DND-41 (cell line): ENCODE data around the gene ACAD9.

Source experiments
- ATAC-seq: fragments of 200-7000 bp; cut with Tn5 transposase; 3 replicates; pipeline ENCODE4 v1.9.1; 2021; ENCODE audit warnings: low read depth; ENCODE audit not compliant: insufficient read depth
- DNase-seq: peaks from one replicate; pipeline ENCODE4 v3.0.0-alpha.2; 2020
- H2AFZ ChIP-seq: 2 replicates; pipeline ENCODE4 v1.6.0; 2012; ENCODE audit warnings: low read depth, low read length
- H3K27ac ChIP-seq: 2 replicates; pipeline ENCODE4 v1.5.1; 2012; ENCODE audit warnings: low read length, inconsistent platforms
- H3K27me3 ChIP-seq: fragments of 200-600 bp; sonication (generic); 2 replicates; pipeline ENCODE4 v1.6.0; 2012; ENCODE audit warnings: low read length, mild to moderate bottlenecking, inconsistent platforms; ENCODE audit not compliant: insufficient read depth, poor library complexity
- H3K36me3 ChIP-seq: 2 replicates; pipeline ENCODE4 v1.5.1; 2012; ENCODE audit warnings: low read length, inconsistent platforms; ENCODE audit not compliant: insufficient read depth
- H3K4me1 ChIP-seq: 2 replicates; pipeline ENCODE4 v1.5.1; 2012; ENCODE audit warnings: mild to moderate bottlenecking, low read length; ENCODE audit not compliant: insufficient read depth
- H3K4me2 ChIP-seq: 2 replicates; pipeline ENCODE4 v1.6.0; 2012; ENCODE audit warnings: mild to moderate bottlenecking, moderate library complexity, low read length, inconsistent platforms; ENCODE audit not compliant: insufficient read depth
- H3K4me3 ChIP-seq, 2 experiments: fragments of 200-600 bp in 1 of 2; shearing (Covaris generic) in 1 of 2; 2 replicates each; pipeline ENCODE4 v1.5.1; 2012 to 2016; ENCODE audit warnings: inconsistent platforms in 2 of 2, low read length in 2 of 2, mild to moderate bottlenecking in 2 of 2, low read depth in 1 of 2, moderate library complexity in 1 of 2
- H3K79me2 ChIP-seq: 2 replicates; pipeline ENCODE4 v1.6.0; 2012; ENCODE audit warnings: low read length, inconsistent platforms; ENCODE audit not compliant: insufficient read depth
- H3K9ac ChIP-seq: 2 replicates; pipeline ENCODE4 v1.6.0; 2012; ENCODE audit warnings: low read depth, mild to moderate bottlenecking, inconsistent platforms, low read length, moderate library complexity
- H3K9me3 ChIP-seq: 2 replicates; pipeline ENCODE4 v1.5.1; 2012; ENCODE audit warnings: low read length, moderate library complexity, mild to moderate bottlenecking, inconsistent platforms; ENCODE audit not compliant: insufficient read depth, severe bottlenecking
- H4K20me1 ChIP-seq: 2 replicates; pipeline ENCODE4 v1.6.0; 2012; ENCODE audit warnings: low read length; ENCODE audit not compliant: insufficient read depth
- CTCF ChIP-seq: IDR thresholded peaks from 2 replicates; pipeline ENCODE4 v1.5.1; 2012; ENCODE audit warnings: borderline replicate concordance, low read length, moderate library complexity, mild to moderate bottlenecking; ENCODE audit not compliant: poor library complexity, severe bottlenecking; ENCODE audit errors: extremely low read depth
- EZH2 ChIP-seq: IDR thresholded peaks from 3 replicates; pipeline ENCODE4 v1.6.1; 2012; ENCODE audit warnings: borderline replicate concordance, low read depth, mild to moderate bottlenecking, moderate library complexity, low read length, inconsistent platforms; ENCODE audit not compliant: severe bottlenecking

The ACAD9 gene

GRCh38 chr3:128933213-128933921 is 53.9 kb downstream of the ACAD9 start:
- H4K20me1 ChIP-seq = no peaks in the 10 kb centered on the region
- H3K27ac ChIP-seq = no peak overlapping the region
- DNase-seq = no peak
- H2AFZ ChIP-seq = no peak overlapping the region
- H3K9me3 ChIP-seq = no peaks in the 10 kb centered on the region
- H3K79me2 ChIP-seq = no peaks in the 10 kb centered on the region
- H3K4me1 ChIP-seq = no peaks in the 10 kb centered on the region
- H3K36me3 ChIP-seq = no peaks in the 10 kb centered on the region
- TF ChIP-seq EZH2 = no peak
- no peak overlapping the region for H3K9ac ChIP-seq
- H3K4me3 ChIP-seq = no peak overlapping the region
- ATAC-seq = no peak
- peaks cover 9% of the 10 kb centered on the region for H3K27me3 ChIP-seq
- H3K4me2 ChIP-seq = no peak overlapping the region

GRCh38 chr3:128933922-128934253 is 54.5 kb downstream of the ACAD9 start:
- H4K20me1 ChIP-seq = no peaks in the 10 kb centered on the region
- H3K4me3 ChIP-seq = no peak overlapping the region
- no peaks in the 10 kb centered on the region for H3K79me2 ChIP-seq
- H3K27me3 ChIP-seq = peaks cover 9% of the 10 kb centered on the region
- H3K36me3 ChIP-seq = no peaks in the 10 kb centered on the region
- H3K4me2 ChIP-seq = no peak overlapping the region
- no peak overlapping the region for H2AFZ ChIP-seq
- ATAC-seq (no peak), DNase-seq (no peak)
- H3K9ac ChIP-seq = no peak overlapping the region
- TF ChIP-seq CTCF (no peak), EZH2 (no peak)
- H3K27ac ChIP-seq = no peak overlapping the region
- no peaks in the 10 kb centered on the region for H3K9me3 ChIP-seq
- no peaks in the 10 kb centered on the region for H3K4me1 ChIP-seq

GRCh38 chr3:128935922-128936321 is 56.5 kb downstream of the ACAD9 start:
- no peak overlapping the region for H3K9ac ChIP-seq
- H3K27ac ChIP-seq = no peak overlapping the region
- no peaks in the 10 kb centered on the region for H3K4me1 ChIP-seq
- ATAC-seq (no peak), DNase-seq (no peak)
- no peaks in the 10 kb centered on the region for H4K20me1 ChIP-seq
- no peak for TF ChIP-seq EZH2
- no peak overlapping the region for H3K4me2 ChIP-seq
- peaks cover 9% of the 10 kb centered on the region for H3K27me3 ChIP-seq
- no peak overlapping the region for H3K4me3 ChIP-seq
- H3K36me3 ChIP-seq = no peaks in the 10 kb centered on the region
- no peaks in the 10 kb centered on the region for H3K9me3 ChIP-seq
- no peak overlapping the region for H2AFZ ChIP-seq
- H3K79me2 ChIP-seq = no peaks in the 10 kb centered on the region

- Histone ChIP-seq H3K9me3 (no peaks in the 10 kb centered on the region), H3K9ac (no peak overlapping the region), H3K27ac (no peak overlapping the region), H3K36me3 (no peaks in the 10 kb centered on the region), H3K4me2 (no peak overlapping the region), H4K20me1 (no peaks in the 10 kb centered on the region), H3K79me2 (no peaks in the 10 kb centered on the region), H3K27me3 (peaks cover 9% of the 10 kb centered on the region), H2AFZ (no peak overlapping the region), H3K4me3 (no peak overlapping the region), H3K4me1 (no peaks in the 10 kb centered on the region)
- no peak for DNase-seq
- TF ChIP-seq CTCF = no peak
- no peak for TF ChIP-seq EZH2
- ATAC-seq = no peak
Measured at GRCh38 chr3:128936341-128936740, 56.9 kb downstream of the ACAD9 start.
